PC-3 (cell line): ENCODE results near the gene PLAGL2. TPM values are rescaled to one million over a fixed set of nuclear protein-coding genes. Genes with fewer than 3 reads are reported as not detected.

Experiments used
- ATAC-seq: fragments of 200-7000 bp; cut with Tn5 transposase; 2 replicates; pipeline ENCODE4 v1.9.1; 2020; ENCODE audit warnings: mild to moderate bottlenecking, moderate library complexity
- BruUV-seq: library from RNA; stranded (reverse); fragments of 400-500 nt; replicated peaks from 2 replicates; lab custom pipeline; 2021; lab: Mats Ljungman, UMichigan
- CTCF ChIA-PET: fragments of 300-600 bp; sonication (Branson Sonifier 250); formaldehyde crosslinking; loops from one replicate; lab custom pipeline; 2022; ENCODE audit warnings: antibody characterized with exemption; lab: Charles Lee
- POLR2A ChIA-PET: fragments of 300-600 bp; sonication (Branson Sonifier 250); formaldehyde crosslinking; loops from one replicate; lab custom pipeline; 2022; ENCODE audit warnings: antibody characterized with exemption; ENCODE audit not compliant: unreplicated experiment; lab: Charles Lee
- DNase-seq: peaks from one replicate; pipeline ENCODE4 v3.0.0-alpha.2; 2015
- H2AFZ ChIP-seq: fragments of 300-600 bp; sonication (generic); 2 replicates; pipeline ENCODE4 v1.6.0; 2016; ENCODE audit warnings: antibody characterized with exemption, low read length
- H3F3A ChIP-seq: fragments of 300-600 bp; sonication (generic); one replicate; pipeline ENCODE4 v1.6.0; 2017; ENCODE audit warnings: antibody characterized with exemption, low read length, control low read depth, mild to moderate bottlenecking; ENCODE audit not compliant: unreplicated experiment
- H3K27ac ChIP-seq: fragments of 300-600 bp; sonication (generic); 2 replicates; pipeline ENCODE4 v1.5.1; 2016; ENCODE audit warnings: mild to moderate bottlenecking, low read length
- H3K27me3 ChIP-seq: fragments of 300-600 bp; sonication (generic); 2 replicates; pipeline ENCODE4 v1.6.1; 2016; ENCODE audit warnings: low read length, mixed read lengths
- H3K36me3 ChIP-seq: fragments of 300-600 bp; sonication (generic); 2 replicates; pipeline ENCODE4 v1.6.1; 2016; ENCODE audit warnings: low read depth, mixed run types, low read length, mixed read lengths
- H3K4me1 ChIP-seq: fragments of 300-600 bp; sonication (generic); 2 replicates; pipeline ENCODE4 v1.5.1; 2016; ENCODE audit warnings: low read length; ENCODE audit not compliant: insufficient read depth
- H3K4me2 ChIP-seq: fragments of 300-600 bp; sonication (generic); 2 replicates; pipeline ENCODE4 v1.6.0; 2016; ENCODE audit warnings: low read length
- H3K4me3 ChIP-seq: fragments of 300-600 bp; sonication (generic); 2 replicates; pipeline ENCODE4 v1.5.1; 2016; ENCODE audit warnings: mild to moderate bottlenecking, low read length, mixed read lengths
- H3K79me2 ChIP-seq: fragments of 300-600 bp; sonication (generic); 2 replicates; pipeline ENCODE4 v1.6.1; 2017; ENCODE audit warnings: low read length, mixed read lengths
- H3K9ac ChIP-seq: fragments of 300-600 bp; sonication (generic); 2 replicates; pipeline ENCODE4 v1.6.0; 2016; ENCODE audit warnings: mild to moderate bottlenecking, low read length
- H3K9me2 ChIP-seq: fragments of 300-600 bp; sonication (generic); replicated peaks from 2 replicates; pipeline ENCODE4 v1.6.1; 2016; ENCODE audit warnings: mixed run types, low read length, mixed read lengths
- H3K9me3 ChIP-seq: fragments of 300-600 bp; sonication (generic); 2 replicates; pipeline ENCODE4 v1.6.1; 2016; ENCODE audit warnings: low read length, mixed read lengths
- H4K20me1 ChIP-seq: fragments of 300-600 bp; sonication (generic); 2 replicates; pipeline ENCODE4 v1.6.1; 2016; ENCODE audit warnings: low read length, mixed read lengths
- EZH2 ChIP-seq: fragments of 300-600 bp; sonication (generic); IDR thresholded peaks from one replicate; pipeline ENCODE4 v1.6.1; 2017; ENCODE audit warnings: antibody characterized with exemption, mild to moderate bottlenecking, low read length; ENCODE audit not compliant: unreplicated experiment
- EZH2phosphoT487 ChIP-seq: fragments of 300-600 bp; sonication (generic); IDR thresholded peaks from 2 replicates; pipeline ENCODE4 v1.6.1; 2018; ENCODE audit warnings: mild to moderate bottlenecking, antibody characterized with exemption, low read length, borderline replicate concordance
- intact Hi-C: fragments of 100-400 bp; cut with micrococcal nuclease; formaldehyde crosslinking; loops from 2 replicates; pipeline ENCODE4 v1.9.0; 2023
- total RNA-seq: library from RNA; depleted of rRNA; stranded (reverse); fragments of >200 nt; gene quantifications from 2 replicates; pipeline ENCODE4 v1.2.3, GENCODE V29; 2014
- TF ChIP-seq, protein P1 (sequence below): fragments of 300-600 bp; sonication (generic); conservative IDR thresholded peaks from 2 replicates; pipeline ENCODE4 v1.5.1; 2017; ENCODE audit warnings: antibody characterized with exemption, low read depth, mild to moderate bottlenecking, low read length

The PLAGL2 gene
- total RNA-seq, 1 experiment from 2014 or later, result 4.4 TPM

DNA sequence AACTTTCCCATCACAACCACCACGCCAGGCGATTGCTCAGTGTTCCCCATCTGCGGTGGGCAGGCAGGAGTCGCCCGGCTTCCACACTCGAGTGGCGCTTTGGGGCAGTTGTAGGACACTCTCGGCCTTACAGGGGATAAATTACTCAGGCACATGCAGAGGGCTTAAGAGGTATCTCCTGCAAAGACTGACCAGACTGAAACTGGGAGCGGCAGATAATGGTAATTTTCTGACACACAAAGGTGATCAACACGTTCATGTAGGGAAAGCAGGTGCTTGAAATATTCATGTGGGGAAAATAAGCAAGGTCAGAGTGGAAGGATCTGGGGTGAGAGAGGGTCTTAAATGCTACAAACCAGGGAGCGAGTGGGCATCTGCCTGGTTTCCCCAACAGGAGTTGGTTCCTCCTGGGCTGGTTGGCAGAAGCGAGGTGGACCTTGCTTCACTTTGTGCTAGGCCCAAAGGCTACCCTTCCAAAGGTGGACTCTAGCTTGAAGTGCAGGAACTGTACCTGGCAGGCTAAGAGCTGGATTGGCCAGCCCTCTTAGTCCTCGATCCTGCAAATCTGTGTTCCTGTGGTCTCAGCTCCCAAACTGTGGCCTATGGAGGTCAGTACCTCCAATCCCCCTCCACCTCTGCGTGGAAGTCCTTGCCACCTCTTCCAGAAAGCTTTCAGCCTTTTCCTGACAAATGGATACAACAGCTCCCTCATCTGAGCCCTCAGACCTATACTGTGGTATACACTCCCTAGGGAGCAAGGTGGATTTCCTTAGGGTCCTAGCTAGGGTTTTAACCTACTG, 16.7 kb downstream of the PLAGL2 start:
- Histone ChIP-seq H3K27ac (no peak overlapping the region), H2AFZ (peak overlapping the region; percentile 91), H3F3A (no peaks in the 10 kb centered on the region), H4K20me1 (no peaks in the 10 kb centered on the region), H3K79me2 (no peaks in the 10 kb centered on the region), H3K9me2 (no peaks in the 10 kb centered on the region), H3K9ac (peak overlapping the region; percentile 75; the same call in 1 of the 2 replicates), H3K9me3 (no peaks in the 10 kb centered on the region), H3K4me2 (peak overlapping the region; percentile 88), H3K4me3 (peak overlapping the region; percentile 76), H3K4me1 (peaks cover 7% of the 10 kb centered on the region), H3K36me3 (peaks cover 4% of the 10 kb centered on the region; the same call in 1 of the 2 replicates), H3K27me3 (no peaks in the 10 kb centered on the region)
- intact Hi-C loops, result no loop called here
- DNase-seq (no peak), ATAC-seq (peak; percentile 11; the same call in 1 of the 2 replicates)
- BruUV-seq, result no TSS peak
- TF ChIP-seq EZH2 (no peak), EZH2phosphoT487 (no peak)
- TF ChIP-seq, protein P1, sequence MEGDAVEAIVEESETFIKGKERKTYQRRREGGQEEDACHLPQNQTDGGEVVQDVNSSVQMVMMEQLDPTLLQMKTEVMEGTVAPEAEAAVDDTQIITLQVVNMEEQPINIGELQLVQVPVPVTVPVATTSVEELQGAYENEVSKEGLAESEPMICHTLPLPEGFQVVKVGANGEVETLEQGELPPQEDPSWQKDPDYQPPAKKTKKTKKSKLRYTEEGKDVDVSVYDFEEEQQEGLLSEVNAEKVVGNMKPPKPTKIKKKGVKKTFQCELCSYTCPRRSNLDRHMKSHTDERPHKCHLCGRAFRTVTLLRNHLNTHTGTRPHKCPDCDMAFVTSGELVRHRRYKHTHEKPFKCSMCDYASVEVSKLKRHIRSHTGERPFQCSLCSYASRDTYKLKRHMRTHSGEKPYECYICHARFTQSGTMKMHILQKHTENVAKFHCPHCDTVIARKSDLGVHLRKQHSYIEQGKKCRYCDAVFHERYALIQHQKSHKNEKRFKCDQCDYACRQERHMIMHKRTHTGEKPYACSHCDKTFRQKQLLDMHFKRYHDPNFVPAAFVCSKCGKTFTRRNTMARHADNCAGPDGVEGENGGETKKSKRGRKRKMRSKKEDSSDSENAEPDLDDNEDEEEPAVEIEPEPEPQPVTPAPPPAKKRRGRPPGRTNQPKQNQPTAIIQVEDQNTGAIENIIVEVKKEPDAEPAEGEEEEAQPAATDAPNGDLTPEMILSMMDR, result no peak
- CTCF ChIA-PET, result no interaction called here
- POLR2A ChIA-PET, result no interaction called here

DNA sequence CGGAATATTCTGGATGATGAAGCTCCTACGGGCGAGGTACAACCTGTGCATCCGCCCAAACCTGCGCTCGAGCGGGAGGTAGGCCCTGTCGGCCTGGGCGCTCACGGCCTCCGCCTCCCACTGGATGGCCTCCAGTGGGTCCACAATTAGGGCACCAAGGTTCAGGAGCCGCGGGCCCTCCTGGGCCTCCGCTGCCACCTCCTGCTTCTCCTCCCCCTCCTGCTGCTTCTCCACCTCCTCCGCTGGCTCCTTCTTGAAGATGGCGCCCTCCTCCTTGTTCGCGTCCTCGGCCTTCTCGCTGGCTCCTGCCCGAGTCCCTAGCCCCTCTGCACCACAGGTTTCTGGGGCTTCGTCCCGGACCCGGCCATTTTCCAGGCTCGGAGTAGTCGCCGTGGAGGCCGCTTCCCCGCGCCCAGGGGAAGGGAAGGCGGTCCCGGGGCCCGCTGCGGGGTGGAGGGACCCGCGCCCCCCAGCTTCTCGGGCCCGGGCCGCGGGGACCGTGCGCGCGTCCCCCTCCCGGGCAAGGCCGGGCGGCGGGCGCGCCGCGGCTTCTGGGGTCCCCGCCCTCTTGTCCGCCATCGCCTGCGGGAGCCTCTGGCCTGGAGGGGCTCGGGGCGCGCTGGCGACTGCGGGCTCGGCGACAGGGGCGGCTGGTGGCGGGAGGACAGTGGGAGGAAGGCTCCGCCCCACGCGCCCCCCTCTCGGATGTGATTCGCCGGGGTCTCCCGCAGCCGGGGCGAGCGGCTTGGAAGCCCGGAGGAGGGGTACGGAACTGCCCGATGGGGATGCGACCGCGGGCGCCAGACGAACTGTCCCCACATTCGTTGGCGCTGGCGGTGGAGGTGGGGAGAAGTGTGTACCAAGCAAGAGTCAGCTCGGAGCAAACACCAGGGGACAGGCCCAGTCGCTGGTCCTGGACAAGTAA, 17.6 kb downstream of the PLAGL2 start:
- no peaks in the 10 kb centered on the region for H3K79me2 ChIP-seq
- H3K4me2 ChIP-seq, result peak overlapping the region; percentile 88

More for the DNA sequence above, 17.6 kb downstream of the PLAGL2 start:
- Histone ChIP-seq H3F3A (no peaks in the 10 kb centered on the region), H3K4me3 (peak overlapping the region; percentile 76), H3K9ac (peak overlapping the region; percentile 75), H3K4me1 (peaks cover 7% of the 10 kb centered on the region), H3K27me3 (no peaks in the 10 kb centered on the region), H2AFZ (peak overlapping the region; percentile 91), H3K27ac (no peak overlapping the region), H3K9me3 (no peaks in the 10 kb centered on the region), H3K36me3 (no peaks in the 10 kb centered on the region), H3K9me2 (no peaks in the 10 kb centered on the region), H4K20me1 (no peaks in the 10 kb centered on the region)
- CTCF ChIA-PET, result no interaction called here
- TF ChIP-seq EZH2 (no peak), EZH2phosphoT487 (no peak)
- TF ChIP-seq, protein P1, result no peak
- POLR2A ChIA-PET, result no interaction called here
- no peak for DNase-seq
- peak; percentile 66 for ATAC-seq
- BruUV-seq, result TSS peak; percentile 73
- intact Hi-C loops, result no loop called here
